ENCODE data around the gene TTC34.
"Not testable (repeated sequence)": the region's sequence is repeated elsewhere in the genome, so short reads cannot be mapped to it uniquely, and the experiment has no call there.

Gene TTC34

GRCh38 chr1:2659806-2660205 lies 141.7 kb downstream of the TTC34 start:
- not testable (repeated sequence) for DNase-seq

- DNase-seq, result not testable (repeated sequence)
These were observed 143.6 kb downstream of the TTC34 start for GRCh38 chr1:2657909-2658308.

GRCh38 chr1:2657124-2657523 lies 144.4 kb downstream of the TTC34 start:
- not testable (repeated sequence) for DNase-seq

- DNase-seq, result not testable (repeated sequence)
These were observed 145.7 kb downstream of the TTC34 start for GRCh38 chr1:2655598-2656434.

- DNase-seq, result not testable (repeated sequence)
These were observed 147.0 kb downstream of the TTC34 start for GRCh38 chr1:2654443-2654948.

- DNase-seq, result not testable (repeated sequence)
These were observed 147.6 kb downstream of the TTC34 start for GRCh38 chr1:2653741-2654442.

- not testable (repeated sequence) for DNase-seq
These were observed 148.4 kb downstream of the TTC34 start for GRCh38 chr1:2652926-2653571.

- not testable (repeated sequence) for DNase-seq
These were observed 149.2 kb downstream of the TTC34 start for GRCh38 chr1:2652152-2652925.

- DNase-seq, result no peak
These were observed 150.4 kb downstream of the TTC34 start for GRCh38 chr1:2650967-2651645.

- no peak for DNase-seq
These were observed 154.7 kb downstream of the TTC34 start for GRCh38 chr1:2646837-2647236.

GRCh38 chr1:2645776-2646175 lies 155.7 kb downstream of the TTC34 start:
- DNase-seq, result no peak

- no peak for DNase-seq
These were observed 156.3 kb downstream of the TTC34 start for GRCh38 chr1:2645143-2645542.

GRCh38 chr1:2644591-2645101 lies 156.8 kb downstream of the TTC34 start:
- DNase-seq, result no peak

GRCh38 chr1:2644171-2644570 lies 157.3 kb downstream of the TTC34 start:
- DNase-seq, result no peak

GRCh38 chr1:2643414-2644077 lies 157.9 kb downstream of the TTC34 start:
- DNase-seq, result no peak

- peak; percentile 89 to 92 for DNase-seq
These were observed 158.7 kb downstream of the TTC34 start for GRCh38 chr1:2642560-2643413.

- DNase-seq, result no peak
These were observed 159.3 kb downstream of the TTC34 start for GRCh38 chr1:2642131-2642559.

GRCh38 chr1:2641381-2642130 lies 159.9 kb downstream of the TTC34 start:
- DNase-seq, result no peak

- DNase-seq, result no peak
These were observed 160.9 kb downstream of the TTC34 start for GRCh38 chr1:2640626-2641025.

Measured in stimulated activated CD4-positive, alpha-beta T cell treated with anti-CD3 and anti-CD28 coated beads, Interleukin-2, amount 100 ng/mL, for 48 hours (primary cell).